Measurements from ENCODE around the gene MCF2L.

The MCF2L gene

DNA sequence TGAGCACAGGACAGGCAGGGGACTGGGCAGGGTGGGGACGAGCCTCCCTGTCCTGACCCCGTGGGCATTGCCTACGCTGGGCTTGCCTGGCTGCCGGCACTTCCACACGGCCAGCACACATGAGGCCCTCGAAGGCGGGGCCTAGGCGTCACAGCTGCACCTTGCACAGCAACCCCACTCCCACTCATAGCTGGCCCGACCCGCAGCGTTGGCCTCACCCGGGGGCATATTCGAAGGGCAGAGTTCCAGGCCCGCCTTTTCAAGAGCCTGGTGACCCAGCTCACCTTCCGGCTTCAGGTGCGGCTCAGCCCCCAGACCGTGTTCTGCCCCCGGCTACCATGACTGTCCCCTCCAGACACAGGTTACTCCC lies 172.6 kb downstream of the MCF2L start:
- DNase-seq: no peak

DNA sequence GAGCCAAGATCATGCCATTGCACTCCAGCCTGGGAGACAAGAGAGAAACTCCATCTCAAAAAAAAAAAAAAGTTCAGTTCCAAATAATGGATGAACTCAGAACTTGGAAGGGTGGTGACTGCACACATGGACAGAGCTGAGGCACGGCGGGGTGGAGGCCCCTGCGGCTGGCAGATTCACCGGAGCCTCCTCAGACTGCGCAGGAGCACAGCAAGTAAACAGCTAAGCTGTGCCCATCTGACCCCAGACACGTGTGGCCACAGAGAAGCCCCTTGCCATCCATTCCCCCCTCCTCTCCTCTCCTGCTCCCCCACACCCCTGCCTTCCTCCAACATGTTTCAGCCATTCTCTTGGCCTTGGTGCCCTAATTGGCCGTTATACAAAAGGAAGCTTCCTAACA lies 173.9 kb downstream of the MCF2L start:
- no peak for DNase-seq

DNA sequence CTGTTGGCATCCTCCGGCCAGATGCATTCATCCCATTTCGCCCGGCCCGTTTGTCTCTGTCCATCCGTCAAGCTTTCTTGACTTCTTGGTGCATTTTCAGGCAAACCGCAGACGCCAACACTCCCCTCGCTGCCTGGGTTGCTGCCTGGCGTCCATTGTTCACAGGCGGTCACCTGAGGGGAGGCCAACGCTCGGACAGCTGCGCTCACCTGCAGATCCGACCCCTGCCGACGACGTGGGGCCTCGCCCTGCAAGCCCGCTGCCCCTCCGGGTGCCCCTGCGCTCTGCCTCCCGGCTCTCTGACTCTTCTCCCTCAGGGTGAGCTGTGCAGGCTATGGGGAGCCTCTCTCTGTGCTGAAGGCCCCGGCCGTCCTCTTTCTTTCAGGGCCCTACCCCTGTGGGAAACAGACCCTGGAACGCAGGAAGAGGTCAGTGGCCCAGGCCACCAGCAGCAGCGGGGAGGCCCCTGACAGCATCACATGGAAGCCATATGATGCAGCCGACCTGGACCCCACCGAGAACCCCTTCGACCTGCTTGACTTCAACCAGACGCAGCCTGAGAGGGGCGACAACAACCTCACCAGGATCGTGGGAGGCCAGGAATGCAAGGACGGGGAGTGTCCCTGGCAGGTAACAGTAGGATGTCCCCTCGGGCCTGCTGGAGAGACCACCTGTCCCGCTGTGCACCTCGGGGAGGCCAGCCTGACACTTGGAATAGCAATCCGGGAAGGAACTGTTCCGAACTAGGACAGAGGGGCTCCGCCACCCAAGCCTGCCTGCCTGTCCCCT lies 174.6 kb downstream of the MCF2L start:
- no peak for DNase-seq

DNA sequence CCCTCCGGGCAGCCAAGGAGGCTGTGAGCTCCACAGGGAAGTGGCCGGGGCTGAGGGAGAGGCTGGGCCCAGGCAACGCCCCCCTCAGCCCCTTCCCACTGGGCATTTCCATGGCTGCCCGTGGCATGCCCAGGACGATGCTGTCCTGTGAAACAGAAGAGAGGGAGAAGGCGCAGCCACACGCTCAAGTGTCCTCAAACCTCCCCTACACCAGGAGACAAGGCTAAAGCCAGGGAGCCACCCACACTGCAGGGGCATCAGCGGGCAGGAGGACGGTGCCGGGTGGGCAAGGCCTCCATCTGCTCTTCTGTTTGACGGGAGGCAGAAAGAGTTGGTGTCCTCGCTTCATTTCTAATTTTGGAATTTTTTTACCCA lies 175.2 kb downstream of the MCF2L start:
- peak; percentile 1 for DNase-seq

DNA sequence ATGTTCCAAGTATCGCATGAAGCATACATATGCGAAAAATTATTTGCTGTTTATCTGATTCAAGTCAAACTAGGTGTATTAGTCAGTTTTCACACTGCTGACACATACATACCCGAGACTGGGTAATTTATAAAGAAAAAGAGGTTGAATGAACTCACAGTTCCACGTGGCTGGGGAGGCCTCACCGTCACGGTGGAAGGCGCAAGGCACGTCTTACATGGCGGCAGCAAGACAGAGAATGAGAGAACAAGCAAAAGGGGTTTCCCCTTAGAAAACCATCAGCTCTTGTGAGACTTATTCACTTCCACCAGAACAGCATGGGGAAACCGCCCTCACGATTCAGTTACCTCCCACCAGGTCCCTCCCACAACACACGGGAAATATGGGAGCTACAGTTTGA lies 176.5 kb downstream of the MCF2L start:
- peak; percentile 71 for DNase-seq

DNA sequence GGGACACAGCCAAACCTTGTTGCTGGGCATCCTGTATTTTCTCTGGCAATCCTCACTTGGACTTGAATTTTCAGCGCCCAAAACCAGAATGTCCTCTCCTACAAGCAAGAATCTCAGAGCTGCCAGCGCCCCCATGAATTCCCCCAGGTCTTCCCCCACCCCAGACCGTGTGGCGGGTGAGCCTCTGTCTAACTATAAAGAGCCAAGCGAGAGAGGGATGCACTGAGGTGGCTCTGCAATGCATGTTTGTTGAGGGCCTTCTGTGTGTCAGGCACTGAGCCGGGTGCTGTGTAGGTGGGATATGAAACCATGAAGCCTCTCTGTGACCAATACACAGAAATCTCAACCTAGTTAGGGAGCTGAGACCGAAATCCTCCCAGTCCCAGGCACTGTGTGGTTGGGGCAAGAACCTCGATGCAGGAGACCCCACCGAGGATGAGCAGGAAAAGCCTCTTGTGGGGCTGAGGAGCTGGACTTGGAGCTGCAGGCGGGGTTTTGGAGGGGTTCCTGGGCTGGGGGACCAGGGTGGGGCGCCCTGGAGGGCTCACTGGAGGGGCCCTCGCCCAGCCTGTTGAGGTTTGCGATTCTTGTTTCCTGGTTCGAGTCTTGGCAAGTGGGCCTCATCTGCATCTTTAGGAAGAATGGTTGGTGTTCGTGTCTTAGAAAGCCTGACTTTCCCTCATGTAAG lies 177.0 kb downstream of the MCF2L start:
- no peak for DNase-seq

DNA sequence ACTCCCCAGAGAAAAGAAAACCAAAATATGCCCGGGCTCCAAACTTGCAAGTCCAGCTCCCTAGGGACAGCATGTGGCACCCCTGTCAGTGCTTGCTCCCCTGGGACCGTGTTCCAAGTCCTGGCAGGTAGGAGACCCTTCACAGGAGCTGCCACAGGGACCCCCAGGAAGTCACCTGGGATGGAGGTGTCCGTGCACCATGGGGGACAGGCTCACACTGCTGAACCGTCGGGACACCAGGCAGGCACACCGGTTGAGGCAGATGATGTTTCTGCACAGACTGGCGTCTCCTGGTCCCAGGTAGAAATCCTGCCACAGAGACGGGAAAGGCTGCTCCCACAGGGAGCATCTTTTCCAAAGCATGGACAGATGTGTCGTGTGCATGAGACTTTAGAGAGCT lies 177.7 kb downstream of the MCF2L start:
- DNase-seq: no peak

DNA sequence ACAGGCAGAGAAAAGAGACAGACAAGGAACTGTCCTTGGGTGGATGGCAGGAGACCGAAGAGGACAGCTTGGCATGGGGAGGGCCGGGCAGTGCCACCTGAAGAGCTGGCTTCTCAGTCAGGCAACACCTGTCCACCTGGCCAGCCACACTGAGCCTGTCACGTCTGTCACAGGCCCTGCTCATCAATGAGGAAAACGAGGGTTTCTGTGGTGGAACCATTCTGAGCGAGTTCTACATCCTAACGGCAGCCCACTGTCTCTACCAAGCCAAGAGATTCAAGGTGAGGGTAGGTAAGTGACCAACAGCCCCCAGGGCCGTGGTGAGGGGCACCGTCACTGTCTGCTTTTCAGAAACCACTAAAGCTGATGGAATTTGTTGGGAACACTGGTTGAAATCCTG lies 178.2 kb downstream of the MCF2L start:
- DNase-seq: no peak

DNA sequence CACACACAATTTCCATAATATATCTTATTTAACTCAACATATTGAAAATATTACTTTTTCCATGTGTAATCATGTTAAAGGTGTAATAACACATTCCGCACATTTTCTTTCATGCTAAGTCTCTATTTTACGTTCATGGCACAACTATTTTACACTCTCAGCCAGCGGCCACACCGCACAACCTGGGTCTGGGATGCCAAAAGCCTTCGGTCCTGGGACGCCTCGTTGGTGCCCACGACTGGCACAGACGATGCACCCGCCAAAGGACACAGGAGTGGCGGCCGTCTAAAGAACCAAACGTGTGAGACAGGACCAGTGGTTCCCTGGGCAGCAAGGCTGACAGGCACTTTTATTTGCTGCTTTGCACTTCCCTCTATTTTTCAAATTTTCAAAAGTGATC lies 179.4 kb downstream of the MCF2L start:
- DNase-seq: no peak

DNA sequence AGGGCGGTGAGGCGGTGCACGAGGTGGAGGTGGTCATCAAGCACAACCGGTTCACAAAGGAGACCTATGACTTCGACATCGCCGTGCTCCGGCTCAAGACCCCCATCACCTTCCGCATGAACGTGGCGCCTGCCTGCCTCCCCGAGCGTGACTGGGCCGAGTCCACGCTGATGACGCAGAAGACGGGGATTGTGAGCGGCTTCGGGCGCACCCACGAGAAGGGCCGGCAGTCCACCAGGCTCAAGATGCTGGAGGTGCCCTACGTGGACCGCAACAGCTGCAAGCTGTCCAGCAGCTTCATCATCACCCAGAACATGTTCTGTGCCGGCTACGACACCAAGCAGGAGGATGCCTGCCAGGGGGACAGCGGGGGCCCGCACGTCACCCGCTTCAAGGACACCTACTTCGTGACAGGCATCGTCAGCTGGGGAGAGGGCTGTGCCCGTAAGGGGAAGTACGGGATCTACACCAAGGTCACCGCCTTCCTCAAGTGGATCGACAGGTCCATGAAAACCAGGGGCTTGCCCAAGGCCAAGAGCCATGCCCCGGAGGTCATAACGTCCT lies 180.0 kb downstream of the MCF2L start:
- DNase-seq: peak; percentile 17

Measured in stimulated activated CD8-positive, alpha-beta memory T cell treated with anti-CD3 and anti-CD28 coated beads, Interleukin-4, amount 100 ng/mL, for 48 hours (primary cell).